GM19463 (cell line): Measurements from ENCODE around the gene COL6A1.

Source experiments
- ATAC-seq: cut with Tn5 transposase; IDR thresholded peaks from one replicate; pipeline ENCODE4 v1.9.1; 2021; ENCODE audit warnings: mild to moderate bottlenecking, moderate library complexity; ENCODE audit not compliant: unreplicated experiment

COL6A1 gene, protein sequence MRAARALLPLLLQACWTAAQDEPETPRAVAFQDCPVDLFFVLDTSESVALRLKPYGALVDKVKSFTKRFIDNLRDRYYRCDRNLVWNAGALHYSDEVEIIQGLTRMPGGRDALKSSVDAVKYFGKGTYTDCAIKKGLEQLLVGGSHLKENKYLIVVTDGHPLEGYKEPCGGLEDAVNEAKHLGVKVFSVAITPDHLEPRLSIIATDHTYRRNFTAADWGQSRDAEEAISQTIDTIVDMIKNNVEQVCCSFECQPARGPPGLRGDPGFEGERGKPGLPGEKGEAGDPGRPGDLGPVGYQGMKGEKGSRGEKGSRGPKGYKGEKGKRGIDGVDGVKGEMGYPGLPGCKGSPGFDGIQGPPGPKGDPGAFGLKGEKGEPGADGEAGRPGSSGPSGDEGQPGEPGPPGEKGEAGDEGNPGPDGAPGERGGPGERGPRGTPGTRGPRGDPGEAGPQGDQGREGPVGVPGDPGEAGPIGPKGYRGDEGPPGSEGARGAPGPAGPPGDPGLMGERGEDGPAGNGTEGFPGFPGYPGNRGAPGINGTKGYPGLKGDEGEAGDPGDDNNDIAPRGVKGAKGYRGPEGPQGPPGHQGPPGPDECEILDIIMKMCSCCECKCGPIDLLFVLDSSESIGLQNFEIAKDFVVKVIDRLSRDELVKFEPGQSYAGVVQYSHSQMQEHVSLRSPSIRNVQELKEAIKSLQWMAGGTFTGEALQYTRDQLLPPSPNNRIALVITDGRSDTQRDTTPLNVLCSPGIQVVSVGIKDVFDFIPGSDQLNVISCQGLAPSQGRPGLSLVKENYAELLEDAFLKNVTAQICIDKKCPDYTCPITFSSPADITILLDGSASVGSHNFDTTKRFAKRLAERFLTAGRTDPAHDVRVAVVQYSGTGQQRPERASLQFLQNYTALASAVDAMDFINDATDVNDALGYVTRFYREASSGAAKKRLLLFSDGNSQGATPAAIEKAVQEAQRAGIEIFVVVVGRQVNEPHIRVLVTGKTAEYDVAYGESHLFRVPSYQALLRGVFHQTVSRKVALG

DNA sequence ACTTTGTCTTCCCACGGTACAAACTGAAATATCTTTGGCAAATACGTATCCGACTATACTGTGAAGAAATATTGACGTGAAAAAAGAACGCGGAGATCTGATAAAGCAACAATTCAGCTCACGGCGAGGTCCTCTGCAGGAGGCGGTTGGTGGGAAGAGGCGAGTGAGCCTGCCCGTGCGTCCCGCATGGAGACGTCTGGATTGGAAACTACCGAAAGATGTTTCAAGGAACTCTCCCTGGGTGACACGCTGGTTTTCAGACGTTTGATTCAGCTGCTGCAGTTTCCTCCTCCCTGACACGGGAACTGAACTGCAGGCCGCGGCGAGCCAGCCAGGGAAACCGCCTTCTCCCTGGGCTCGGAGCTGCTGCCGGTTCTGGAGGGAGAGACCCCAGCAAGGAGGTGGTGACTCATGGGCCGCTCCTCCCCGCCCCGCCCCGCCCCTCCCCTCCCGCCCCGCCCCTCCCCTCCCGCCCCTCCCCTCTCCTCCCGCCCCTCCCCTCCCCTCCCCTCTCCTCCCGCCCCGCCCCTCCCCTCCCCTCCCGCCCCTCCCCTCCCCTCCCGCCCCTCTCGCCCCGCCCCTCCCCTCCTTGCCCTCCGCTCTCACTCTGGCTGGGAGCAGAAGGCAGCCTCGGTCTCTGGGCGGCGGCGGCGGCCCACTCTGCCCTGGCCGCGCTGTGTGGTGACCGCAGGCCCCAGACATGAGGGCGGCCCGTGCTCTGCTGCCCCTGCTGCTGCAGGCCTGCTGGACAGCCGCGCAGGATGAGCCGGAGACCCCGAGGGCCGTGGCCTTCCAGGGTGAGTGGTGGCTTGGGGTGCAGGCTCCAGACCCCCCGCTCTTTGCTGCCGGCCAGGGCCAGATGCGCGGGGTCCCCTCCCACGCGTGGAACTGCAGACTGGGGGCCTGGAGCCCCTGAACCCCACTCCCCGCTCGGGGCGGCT lies at the start of gene COL6A1:
Gene COL6A1 (plus strand): TSS at position 620 of the 941 bp plus-strand sequence. CDS start 81 bp downstream, at position 701.
- ATAC-seq = no peak

DNA sequence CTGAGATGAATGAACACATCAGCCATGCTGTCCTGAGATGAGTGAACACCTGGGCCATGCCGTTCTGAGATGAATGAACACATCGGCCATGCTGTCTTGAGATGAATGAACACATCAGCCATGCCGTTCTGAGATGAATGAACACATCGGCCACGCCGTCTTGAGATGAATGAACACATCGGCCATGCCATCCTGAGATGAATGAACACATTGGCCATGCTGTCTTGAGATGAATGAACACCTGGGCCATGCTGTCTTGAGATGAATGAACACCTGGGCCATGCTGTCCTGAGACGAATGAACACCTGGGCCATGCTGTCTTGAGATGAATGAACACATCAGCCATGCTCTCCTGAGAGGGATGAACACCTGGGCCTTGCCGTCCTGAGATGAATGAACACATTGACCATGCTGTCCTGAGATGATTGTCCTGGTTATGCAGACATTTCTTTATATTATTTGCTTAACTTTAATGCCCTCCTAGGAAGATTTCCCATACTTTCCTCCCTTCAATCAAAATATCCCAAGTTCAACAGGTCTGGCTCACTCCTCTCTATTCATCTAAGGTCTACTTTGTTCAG lies 48.6 kb upstream of the COL6A1 start:
- no peak for ATAC-seq

DNA sequence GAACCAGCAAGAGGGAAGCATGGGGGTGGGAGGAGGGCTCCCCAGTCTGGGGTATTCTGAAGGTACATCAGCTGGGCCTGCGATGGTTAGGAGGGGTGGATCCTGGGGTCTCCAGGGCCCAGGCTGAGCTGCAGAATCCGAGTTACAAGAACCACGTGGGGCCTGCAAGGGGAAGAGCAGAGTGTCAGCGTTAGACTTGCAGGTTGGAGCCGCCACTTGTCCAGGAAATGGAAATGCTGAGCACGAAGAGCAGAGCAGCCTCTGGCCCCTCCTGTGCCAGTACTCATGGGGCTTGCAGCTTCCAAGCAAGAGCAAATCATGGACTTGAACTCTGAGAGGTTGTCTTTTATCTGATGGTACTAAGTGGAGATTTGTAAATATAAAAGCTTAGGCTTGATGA lies 47.5 kb upstream of the COL6A1 start:
- no peak for ATAC-seq

DNA sequence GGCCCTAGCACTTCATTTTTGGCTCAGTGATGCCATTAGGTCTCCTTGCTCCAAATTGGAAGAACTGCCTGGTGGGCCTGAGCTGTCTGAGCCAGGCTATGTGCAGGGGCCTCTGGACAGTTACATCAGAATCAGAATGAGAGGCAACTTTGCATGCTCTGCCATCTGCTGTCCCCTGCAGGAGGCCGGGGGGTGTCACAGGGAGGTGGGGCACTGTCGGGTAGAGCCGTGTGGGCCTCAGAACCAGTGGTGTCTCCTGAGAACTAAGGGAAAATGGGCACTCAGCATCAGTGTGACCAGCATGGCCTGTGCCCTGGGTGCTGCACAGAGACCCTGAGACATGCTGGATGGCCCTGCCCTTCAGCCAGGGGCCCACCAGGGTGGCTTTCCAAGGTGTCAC lies 47.0 kb upstream of the COL6A1 start:
- no peak for ATAC-seq

DNA sequence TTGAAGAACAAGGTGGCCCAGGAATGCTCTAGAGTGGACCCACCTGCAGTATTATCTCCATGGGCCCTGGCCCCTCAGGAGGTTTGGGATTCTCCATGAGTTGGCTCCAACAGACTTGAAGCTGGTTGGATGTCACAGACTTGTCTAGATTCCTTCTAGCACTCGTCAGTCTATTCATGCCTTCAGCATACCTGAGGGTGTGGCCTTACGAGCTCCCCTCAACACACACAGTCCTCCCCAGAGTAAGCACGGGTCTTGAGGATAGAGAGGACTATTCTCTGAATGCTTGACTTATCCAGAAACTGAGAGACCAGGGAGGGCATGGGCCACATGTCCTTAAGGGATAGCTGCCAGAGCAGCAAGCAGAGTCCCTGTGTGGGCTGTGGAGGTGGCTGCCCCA lies 45.9 kb upstream of the COL6A1 start:
- no peak for ATAC-seq

DNA sequence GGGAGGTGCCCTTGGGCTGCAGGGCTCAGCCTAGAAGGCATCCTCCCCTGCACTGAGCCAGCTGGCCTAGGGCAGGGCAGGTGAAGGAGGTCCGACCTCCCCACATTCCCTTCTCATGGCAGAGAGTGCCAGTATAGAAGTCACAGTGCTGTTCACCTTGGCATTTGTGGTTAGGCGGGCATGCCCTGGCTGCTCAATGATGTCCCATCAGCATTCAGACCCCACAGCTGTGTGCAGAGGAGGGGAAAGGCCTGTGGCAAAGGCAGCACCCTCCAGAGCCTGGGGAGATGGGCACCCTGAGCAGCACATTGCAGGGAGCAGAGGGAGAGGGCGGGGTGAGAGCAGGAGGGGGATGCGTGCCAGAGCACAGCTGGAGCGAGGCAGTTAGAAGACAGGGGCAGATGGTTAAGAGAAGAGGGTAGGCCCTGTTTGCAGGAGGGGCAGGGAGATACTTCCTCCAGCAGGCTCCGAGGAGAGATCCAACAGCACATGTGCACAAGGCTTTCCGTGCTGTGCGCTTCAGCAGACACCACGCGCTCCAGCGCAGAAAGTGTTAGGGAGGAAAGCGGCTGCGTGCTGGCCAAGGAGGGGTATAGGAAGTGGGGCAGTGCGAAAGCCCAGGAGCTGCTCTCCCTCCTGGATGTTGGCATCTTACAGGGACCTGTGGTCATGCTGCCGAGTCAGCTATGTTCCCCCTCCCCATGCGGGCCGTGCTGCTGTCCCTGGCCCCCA lies 43.7 kb upstream of the COL6A1 start:
- no peak for ATAC-seq

DNA sequence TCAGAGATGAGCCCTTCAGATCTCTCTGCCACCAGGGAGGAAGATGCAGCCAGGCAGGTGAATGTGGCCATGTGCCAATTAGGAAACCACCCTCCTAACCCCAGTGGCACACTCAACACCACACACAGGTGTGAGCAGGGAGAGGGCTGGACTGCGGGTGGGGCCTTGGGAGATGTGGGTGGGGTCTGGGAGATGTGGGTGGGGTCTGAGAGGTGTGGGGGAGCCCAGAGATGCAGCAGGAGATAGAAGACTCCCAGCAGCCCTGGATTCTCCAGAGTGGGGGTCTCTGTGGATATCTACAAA lies 43.2 kb upstream of the COL6A1 start:
- no peak for ATAC-seq

DNA sequence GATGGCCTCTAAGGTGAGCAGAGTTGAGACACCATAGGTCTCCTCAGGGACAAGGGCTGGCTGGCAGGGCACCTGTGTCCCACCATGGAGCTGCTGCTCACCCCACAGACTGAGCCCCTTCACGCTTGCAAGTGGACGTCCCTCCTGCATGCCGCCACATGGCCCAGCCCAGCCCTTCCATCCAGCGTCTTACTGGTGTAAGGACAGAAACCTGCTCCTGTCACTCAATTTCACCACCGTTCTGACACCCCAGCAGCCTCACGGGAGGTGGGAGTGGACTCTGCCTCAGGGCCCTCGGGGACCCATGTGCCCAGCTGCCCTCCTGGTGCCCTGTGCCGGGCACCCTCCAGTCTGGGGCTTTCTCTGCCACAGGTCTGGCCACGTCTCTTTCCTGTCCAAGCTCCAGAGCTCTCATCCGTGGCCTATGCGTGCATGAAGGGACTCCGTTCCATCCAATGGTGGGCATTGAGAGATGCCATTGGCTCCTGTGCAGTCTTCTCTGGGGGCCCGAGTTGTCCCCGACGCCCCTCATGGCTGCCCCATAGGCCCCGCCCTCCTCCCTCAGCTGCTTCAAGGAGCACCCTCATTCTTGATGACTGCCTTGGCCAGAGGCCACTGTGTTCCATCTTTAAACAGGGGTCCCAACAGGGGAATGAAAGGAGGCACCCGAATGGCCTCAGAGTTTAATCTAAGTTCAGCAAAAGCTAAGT lies 42.6 kb upstream of the COL6A1 start:
- no peak for ATAC-seq

DNA sequence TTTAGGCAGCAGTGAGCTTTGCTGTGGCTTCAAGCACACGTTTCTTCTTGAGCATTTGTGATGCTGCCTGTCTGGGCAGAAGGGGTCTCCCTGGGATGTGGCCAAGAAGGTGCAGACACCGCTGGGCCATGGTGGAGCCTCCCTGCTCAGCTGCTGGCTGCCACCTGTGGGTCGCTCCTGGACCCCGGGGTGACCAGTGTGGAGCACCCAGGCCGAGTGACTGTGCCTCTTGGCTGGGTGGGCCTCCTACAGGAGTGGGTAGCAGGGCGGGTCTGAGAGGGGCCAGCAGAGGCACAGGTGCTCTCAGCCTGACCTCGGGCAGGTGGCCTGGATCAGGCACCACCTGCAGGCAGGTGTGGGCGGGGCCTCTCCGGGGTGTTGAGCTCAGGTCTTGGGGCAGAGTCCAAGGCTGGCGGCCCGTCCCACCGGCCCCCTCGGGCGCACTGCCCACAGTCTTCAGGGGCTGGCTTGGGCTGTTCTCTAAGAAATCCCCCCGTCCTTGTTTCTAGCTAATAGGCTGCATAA lies 42.0 kb upstream of the COL6A1 start:
- ATAC-seq = no peak

DNA sequence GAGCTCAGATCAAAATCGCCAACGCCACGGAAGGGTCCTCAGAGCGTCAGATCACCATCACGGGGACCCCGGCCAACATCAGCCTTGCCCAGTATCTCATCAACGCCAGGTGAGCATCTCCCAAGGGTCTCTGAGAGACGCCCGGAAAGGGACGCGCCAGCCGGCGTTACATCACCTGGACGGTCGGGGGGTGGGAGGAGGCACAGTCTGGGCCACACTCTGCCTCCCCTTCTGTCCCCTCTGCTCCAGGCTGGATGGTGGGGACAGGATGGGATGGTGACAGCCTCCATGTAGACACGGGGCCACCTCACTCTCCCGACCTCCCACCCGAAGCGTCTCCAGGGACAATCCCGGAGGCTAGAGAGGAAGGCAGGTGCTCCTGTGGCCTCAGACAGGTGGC lies 41.5 kb upstream of the COL6A1 start:
- no peak for ATAC-seq

DNA sequence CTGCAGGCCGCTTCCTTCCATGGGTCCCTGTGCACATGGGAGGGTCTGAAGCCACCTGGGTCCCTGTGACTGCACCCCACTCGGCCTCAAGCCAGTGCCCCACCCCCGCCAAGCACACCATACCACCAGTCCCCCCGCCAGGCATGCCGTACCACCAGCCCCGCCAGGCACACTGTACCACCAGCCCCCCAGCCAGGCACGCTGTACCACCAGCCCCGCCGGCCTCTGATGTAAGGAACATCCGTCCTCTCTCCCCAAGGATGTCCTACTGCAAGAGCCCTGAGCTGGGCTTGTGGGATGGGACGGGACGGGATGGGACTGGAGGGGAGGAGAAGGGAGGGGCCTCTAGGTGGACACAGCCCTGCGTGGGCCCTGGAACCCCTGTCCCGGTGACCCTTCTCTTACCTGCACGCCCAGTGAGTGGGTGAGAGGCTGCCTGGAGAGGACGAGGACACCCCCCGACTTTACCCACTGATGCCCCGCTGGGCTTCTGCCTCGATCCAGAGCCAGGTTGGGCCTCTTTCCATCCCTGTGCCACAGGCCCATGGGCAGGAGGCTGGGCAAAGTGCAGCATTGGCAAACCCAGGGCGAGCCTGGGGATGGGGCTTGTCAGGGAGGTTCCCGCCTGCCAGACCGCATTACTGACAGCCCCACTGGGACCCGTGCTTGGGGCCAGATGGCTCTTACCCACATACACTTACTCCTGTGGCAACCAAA lies 40.8 kb upstream of the COL6A1 start:
- ATAC-seq = no peak

DNA sequence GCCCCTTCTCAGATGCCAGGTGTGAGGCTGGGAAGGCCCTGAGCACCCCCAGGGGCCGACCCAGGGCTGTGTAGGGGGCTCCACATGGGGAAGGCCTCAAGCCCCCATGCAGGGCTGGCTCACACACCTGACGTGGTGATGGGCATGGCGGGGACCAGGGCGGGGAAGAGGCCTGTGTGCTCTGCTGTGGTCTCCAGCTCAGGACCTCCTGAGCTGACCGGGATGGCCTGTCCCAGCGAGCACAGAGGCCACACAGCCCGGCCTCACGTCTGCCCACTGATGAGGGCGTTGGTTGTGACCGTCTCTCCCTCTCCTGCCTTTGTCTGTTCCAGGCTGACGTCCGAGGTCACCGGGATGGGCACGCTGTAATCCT lies 40.2 kb upstream of the COL6A1 start:
- no peak for ATAC-seq

DNA sequence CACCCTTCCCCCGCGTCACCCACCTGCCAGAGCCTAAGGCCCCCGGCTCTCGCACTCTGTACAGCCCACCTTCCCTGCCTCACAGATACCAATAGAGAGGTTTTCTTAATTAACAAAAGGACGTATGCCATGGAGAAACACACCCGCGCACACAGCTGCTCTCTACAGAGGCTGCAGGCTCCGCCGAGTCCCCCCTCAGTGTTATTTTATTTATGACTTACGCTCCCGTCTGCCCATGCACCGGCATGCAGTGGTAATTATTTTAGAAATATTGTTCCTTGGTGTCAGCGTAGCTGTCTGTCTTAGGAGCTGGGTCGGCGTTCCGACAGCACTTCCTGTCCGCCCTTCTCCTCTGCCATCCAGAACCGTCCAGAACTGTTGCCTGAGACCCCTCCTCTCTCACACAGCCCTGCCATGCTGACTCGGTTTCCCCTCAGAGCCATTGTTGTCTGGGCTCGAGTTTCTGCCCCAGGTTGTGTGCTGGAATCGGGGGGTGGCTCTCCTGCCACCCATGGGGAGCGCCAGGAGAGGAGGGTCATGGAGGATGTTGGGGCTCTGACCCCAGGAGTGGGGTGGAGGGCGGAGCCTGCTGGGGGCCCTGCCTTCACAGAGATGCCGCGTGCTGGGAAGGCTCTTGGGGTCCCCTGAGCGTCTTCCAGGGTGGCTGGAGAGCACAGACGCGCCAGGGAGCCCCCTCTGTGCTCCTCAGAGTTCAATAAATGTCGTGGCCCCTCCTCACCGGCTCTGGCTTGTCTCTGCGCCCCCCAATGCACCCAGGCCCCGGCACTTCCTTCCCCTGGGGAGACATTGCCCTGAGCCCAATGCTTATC lies 39.6 kb upstream of the COL6A1 start:
- no peak for ATAC-seq

DNA sequence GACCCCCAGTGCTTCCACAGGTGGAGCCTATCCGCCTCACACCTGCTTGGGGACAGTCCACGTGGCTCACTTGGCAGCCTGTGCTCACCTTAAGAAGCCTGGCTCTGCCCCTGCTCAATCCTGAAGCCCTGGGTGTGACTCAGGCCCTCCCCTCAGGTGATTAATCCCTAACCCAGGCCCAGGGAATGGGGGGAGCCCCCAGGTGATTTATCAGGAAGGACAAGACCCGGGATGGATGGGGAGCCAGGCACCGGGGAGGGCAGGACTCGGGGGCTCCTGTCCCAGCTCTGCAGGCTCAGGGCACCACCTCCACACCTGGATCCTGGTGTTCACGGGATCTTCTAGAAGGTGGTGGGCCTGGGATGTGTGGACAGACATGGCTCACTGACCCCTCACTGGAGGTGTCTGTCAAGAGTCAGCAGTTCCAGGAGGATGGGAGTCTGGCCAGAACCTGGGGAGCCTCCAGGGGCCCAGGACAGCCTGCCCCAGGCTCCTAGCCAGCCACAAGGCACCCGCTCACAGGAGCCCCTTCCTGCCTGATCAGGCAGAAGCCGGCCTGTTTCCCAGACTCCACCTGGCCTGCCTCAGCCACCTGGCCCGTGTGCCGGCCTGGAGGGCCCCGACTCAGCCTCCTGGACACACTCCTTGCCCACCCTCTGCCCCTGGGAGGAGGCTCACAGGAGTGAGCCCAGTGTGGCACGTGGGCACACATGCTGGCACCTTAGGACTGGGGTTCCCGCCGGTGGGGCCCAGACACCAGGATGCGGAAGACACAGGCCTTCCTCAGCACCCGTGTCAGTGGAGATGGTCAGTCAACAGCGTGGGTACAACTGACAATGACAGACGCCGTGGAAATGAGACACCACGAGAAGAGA lies 38.6 kb upstream of the COL6A1 start:
- ATAC-seq = no peak

DNA sequence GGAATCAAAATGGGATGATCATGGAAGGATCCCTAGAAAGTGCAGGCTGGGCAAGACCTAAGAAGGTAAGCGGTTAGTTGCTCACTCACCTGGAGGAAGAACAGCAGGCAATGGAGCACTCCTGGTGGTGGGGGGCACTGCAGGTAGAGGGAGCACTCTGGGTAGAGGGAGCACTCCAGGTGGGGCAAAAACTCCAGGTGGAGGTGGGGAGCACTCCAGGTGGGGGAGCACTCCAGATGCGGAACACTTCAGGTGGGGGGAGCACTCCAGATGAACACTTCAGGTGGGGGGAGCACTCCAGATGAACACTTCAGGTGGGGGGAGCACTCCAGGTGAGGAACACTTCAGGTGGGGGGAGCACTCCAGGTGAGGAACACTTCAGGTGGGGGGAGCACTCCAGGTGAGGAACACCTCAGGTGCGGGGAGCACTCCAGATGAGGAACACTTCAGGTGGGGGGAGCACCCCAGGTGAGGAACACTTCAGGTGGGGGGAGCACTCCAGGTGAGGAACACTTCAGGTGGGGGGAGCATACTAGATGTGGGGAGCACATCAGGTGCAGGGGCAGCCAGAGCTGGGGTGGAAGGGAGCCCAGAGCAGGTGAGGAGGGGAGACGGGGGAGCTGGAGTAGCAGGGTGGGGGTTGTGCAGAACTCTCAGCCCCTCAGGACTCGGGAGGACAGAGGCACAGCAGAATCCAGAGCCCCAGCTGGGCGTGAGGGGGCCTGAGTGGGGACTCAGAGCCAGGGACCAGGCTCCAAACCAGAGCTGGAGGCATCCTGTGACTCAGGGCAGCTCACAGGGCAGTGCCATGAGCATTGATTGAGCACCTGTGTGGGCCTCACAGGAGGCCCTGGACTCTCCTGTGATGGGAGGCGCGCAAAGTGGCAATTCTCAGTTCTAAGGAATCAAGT lies 37.7 kb upstream of the COL6A1 start:
- no peak for ATAC-seq
